ENCODE data around the gene TBX2. TPM values are rescaled to one million over a fixed set of nuclear protein-coding genes. Genes with fewer than 3 reads are reported as not detected.
"Not testable (repeated sequence)": the region's sequence is repeated elsewhere in the genome, so short reads cannot be mapped to it uniquely, and the experiment has no call there.

Gene TBX2
- polyA plus RNA-seq, 1 experiment: 7.8 TPM

DNA sequence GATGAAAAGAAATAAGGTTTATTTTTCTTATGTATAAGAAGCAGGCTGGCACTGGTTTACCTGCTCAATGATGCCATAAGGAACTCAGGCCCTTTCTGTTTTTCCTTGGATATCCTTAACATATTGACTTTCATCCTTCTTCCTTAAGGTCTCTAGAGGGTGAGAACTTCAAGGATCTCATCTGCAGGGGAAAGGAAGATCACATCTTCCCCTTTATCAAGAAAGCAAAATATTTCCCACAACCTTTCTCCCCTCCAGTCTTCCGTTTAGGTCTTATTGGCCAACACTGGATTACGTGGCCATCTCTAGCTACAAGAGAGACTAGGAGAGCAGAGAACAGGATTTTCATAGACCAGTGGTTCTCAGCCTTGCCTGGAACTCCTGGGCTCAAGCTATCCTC is 48.4 kb downstream of the TBX2 start:
- Histone ChIP-seq H3K27me3 (ENCODE audit: control insufficient read depth, insufficient read depth, low read length) (peaks cover 18% of the 10 kb centered on the region), H3K4me3 (ENCODE audit: low read depth, low read length) (no peak overlapping the region), H3K36me3 (ENCODE audit: control insufficient read depth, insufficient read depth, low read length) (no peaks in the 10 kb centered on the region)
- DNase-seq (ENCODE audit: low read depth): no peak
- CTCF ChIA-PET: interaction anchor here (1.7 kb wide), 1 partner anchor 21 kb away, joined by 5 read pairs; no protein-coding TSS in a partner anchor
- POLR2A ChIA-PET: no interaction called here
- TF ChIP-seq, protein P1, sequence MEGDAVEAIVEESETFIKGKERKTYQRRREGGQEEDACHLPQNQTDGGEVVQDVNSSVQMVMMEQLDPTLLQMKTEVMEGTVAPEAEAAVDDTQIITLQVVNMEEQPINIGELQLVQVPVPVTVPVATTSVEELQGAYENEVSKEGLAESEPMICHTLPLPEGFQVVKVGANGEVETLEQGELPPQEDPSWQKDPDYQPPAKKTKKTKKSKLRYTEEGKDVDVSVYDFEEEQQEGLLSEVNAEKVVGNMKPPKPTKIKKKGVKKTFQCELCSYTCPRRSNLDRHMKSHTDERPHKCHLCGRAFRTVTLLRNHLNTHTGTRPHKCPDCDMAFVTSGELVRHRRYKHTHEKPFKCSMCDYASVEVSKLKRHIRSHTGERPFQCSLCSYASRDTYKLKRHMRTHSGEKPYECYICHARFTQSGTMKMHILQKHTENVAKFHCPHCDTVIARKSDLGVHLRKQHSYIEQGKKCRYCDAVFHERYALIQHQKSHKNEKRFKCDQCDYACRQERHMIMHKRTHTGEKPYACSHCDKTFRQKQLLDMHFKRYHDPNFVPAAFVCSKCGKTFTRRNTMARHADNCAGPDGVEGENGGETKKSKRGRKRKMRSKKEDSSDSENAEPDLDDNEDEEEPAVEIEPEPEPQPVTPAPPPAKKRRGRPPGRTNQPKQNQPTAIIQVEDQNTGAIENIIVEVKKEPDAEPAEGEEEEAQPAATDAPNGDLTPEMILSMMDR (IDR thresholded peaks at IDR 0.05; ENCODE audit: insufficient read depth, low read depth, low read length): no peak

GRCh38 chr17:61449140-61449539 is 49.5 kb downstream of the TBX2 start:
- H3K4me3 ChIP-seq (ENCODE audit: low read depth, low read length); H3K36me3 ChIP-seq (ENCODE audit: control insufficient read depth, insufficient read depth, low read length); DNase-seq (ENCODE audit: low read depth): not testable (repeated sequence)
- ChIA-PET CTCF (interaction anchor here (0.7 to 2.0 kb wide), 8 partner anchors 11 to 102 kb away, joined by 3 to 5 read pairs (median 4); no protein-coding TSS in a partner anchor), POLR2A (interaction anchor here (0.6 kb wide), 1 partner anchor 10 kb away, joined by 3 read pairs; no protein-coding TSS in a partner anchor)
- H3K27me3 ChIP-seq (ENCODE audit: control insufficient read depth, insufficient read depth, low read length): peaks cover 19% of the 10 kb centered on the region

DNA sequence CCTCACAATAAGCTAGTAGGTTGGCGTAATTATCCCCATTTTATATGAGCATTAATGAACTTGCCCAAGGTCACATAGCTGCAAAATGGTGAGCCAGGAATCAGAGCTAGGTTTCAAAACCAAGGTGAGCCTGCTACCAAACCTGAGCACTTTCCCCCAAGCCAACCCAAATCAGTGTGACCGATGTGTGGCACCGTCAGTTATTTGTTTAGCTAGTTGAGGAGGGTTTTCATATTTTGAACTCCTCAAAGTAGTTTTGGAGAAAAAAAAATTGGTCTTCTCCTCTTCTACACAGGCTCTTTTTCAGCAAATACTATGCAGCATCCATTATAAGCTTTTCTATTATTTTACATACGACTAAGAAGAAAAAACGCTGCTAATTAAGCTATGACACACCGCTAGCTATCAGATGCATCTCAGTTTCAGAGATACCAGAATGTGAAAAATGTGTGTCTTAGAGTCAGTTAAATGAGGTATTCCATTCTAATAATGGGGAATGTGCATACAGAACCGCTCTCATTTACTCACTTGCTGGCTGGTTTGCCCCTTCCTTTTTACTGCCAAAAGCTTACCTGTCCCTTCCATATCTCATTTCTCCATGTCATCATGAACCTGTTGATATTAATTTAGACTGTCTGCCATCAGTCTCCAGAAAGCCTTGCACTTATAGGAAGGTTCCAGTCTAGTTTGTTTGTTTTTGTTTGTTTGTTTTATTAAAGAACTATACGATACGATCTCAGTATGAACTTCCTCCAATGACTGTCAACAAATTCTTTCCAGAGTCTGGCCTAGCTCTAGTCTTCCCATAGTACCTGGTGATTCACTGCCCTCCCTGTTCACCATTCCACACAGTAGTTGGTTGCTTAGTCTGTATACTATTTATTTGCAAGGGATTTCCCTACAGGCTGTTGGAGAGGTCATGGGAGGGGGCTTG is 50.3 kb downstream of the TBX2 start:
- TF ChIP-seq, protein P1 (IDR thresholded peaks at IDR 0.05; ENCODE audit: insufficient read depth, low read depth, low read length): no peak
- Histone ChIP-seq H3K4me3 (ENCODE audit: low read depth, low read length) (no peak overlapping the region), H3K27me3 (ENCODE audit: control insufficient read depth, insufficient read depth, low read length) (peaks cover 27% of the 10 kb centered on the region), H3K36me3 (ENCODE audit: control insufficient read depth, insufficient read depth, low read length) (no peaks in the 10 kb centered on the region)
- ChIA-PET CTCF (interaction anchor here (0.7 to 2.0 kb wide), 12 partner anchors 10 to 101 kb away, joined by 3 to 5 read pairs (median 3); no protein-coding TSS in a partner anchor), POLR2A (interaction anchor here (0.6 kb wide), 1 partner anchor 9 kb away, joined by 3 read pairs; no protein-coding TSS in a partner anchor)
- DNase-seq (ENCODE audit: low read depth): no peak

DNA sequence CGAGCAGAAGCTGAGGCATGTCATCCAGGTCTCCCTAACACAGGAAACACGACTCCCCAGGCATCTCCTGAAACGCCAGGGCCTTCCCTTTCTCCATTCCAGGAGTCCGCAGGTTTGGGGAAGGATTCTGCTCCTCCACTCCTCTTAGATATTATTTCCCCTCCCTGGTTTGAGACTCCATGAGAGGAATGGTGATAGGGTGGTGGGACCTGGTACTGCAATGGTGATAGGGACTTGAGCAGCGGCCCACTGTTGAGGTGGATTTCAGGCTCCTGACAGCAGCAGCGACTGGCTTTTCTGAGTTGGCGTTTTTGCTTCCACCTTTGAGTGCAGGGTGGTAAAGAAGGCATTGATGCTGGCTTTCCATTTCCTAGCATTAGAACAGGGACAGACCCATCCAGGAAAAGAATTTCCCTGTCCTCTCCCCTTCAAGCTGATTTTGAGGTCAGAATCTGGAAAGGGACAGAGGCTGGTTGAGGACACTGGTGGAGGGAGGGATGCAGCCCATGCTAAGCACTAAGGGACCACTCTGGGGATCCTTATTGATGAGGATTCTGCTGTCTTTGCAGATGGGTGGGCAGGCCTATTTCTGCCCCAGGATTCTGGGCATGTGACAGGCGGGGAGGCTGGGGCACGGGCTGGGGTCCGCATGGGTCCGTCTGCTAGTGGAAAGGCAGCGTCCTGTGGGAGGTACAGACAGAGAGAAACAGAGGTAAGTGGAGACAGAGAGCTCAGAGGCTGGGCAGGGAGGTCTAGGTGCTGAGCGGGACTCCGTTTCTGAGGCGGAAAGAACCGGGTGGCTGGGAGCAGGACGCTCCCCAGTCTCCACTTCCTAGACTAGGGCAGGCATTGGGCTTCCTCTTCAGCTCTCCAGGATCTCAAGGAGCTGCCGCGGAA is 51.2 kb downstream of the TBX2 start:
- TF ChIP-seq, protein P1 (IDR thresholded peaks at IDR 0.05; ENCODE audit: insufficient read depth, low read depth, low read length): no peak
- POLR2A ChIA-PET: no interaction called here
- no peaks in the 10 kb centered on the region for H3K36me3 ChIP-seq (ENCODE audit: control insufficient read depth, insufficient read depth, low read length)
- CTCF ChIA-PET: interaction anchor here (0.5 to 2.0 kb wide), 3 partner anchors 17 to 58 kb away, joined by 3 to 5 read pairs (median 4); no protein-coding TSS in a partner anchor
- H3K4me3 ChIP-seq (ENCODE audit: low read depth, low read length): no peak overlapping the region
- peaks cover 33% of the 10 kb centered on the region for H3K27me3 ChIP-seq (ENCODE audit: control insufficient read depth, insufficient read depth, low read length)
- no peak for DNase-seq (ENCODE audit: low read depth)

GRCh38 chr17:61451538-61452300 is 52.1 kb downstream of the TBX2 start:
- H3K36me3 ChIP-seq (ENCODE audit: control insufficient read depth, insufficient read depth, low read length): no peaks in the 10 kb centered on the region
- H3K4me3 ChIP-seq (ENCODE audit: low read depth, low read length): no peak overlapping the region; the same call in 1 of the 2 replicates
- H3K27me3 ChIP-seq (ENCODE audit: control insufficient read depth, insufficient read depth, low read length): peaks cover 38% of the 10 kb centered on the region
- TF ChIP-seq, protein P1 (IDR thresholded peaks at IDR 0.05; ENCODE audit: insufficient read depth, low read depth, low read length): no peak
- ChIA-PET CTCF (interaction anchor here (0.5 to 1.4 kb wide), 2 partner anchors 25 to 57 kb away, joined by 3 to 4 read pairs; no protein-coding TSS in a partner anchor), POLR2A (no interaction called here)
- DNase-seq (ENCODE audit: low read depth): no peak
